Measurements from ENCODE around the gene PPARD.

DNA sequence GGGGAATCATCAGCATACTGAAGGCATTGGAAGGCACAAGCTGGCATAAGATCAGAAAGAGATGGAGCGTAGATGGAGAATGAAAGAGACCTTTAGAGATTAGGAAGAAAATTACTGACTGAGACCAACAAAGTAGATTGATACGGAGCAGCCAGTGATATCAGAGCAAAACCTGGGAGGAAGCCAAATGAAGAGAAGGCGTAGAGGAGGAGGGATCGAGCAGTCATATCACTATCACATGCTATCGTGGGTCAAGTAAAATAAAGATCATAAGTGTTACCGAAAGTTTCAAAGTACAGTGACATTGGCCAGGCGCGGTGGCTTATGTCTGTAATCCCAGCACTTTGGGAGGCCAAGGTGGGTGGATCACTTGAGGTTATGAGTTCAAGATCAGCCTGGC, 56.2 kb downstream of the PPARD start:
- TF ChIP-seq, protein P1, sequence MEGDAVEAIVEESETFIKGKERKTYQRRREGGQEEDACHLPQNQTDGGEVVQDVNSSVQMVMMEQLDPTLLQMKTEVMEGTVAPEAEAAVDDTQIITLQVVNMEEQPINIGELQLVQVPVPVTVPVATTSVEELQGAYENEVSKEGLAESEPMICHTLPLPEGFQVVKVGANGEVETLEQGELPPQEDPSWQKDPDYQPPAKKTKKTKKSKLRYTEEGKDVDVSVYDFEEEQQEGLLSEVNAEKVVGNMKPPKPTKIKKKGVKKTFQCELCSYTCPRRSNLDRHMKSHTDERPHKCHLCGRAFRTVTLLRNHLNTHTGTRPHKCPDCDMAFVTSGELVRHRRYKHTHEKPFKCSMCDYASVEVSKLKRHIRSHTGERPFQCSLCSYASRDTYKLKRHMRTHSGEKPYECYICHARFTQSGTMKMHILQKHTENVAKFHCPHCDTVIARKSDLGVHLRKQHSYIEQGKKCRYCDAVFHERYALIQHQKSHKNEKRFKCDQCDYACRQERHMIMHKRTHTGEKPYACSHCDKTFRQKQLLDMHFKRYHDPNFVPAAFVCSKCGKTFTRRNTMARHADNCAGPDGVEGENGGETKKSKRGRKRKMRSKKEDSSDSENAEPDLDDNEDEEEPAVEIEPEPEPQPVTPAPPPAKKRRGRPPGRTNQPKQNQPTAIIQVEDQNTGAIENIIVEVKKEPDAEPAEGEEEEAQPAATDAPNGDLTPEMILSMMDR (IDR thresholded peaks at IDR 0.05) = no peak
- TF ChIP-seq POLR2A (IDR thresholded peaks at IDR 0.05) = no peak
